Activated CD8-positive, alpha-beta memory T cell treated with anti-CD3 and anti-CD28 coated beads, Interleukin-2, amount 50 U/mL, for 48 hours (primary cell): ENCODE results near the gene ZCCHC8.
"Not testable (repeated sequence)": the region's sequence is repeated elsewhere in the genome, so short reads cannot be mapped to it uniquely, and the experiment has no call there.

Experiments used
- DNase-seq: peaks from one replicate; pipeline ENCODE4 v3.0.0-alpha.2; 2020

Gene ZCCHC8

DNA sequence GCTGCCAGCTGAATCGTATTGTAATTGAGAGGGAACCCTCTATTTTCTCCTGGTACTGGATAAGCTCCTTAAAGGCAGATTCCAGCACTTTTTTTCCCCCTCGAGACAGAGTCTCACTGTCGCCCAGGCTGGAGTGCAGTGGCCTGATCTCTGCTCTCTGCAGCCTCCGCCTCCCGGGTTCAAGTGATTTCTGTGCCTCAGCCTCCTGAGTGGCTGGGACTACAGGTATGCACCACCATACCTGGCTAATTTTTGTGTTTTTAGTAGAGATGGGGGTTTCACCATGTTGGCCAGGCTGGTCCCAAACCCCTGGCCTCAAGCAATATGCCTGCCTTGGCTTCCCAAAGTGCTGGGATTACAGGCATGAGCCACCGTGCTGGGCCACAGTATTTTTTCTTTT, 30.9 kb downstream of the ZCCHC8 start:
- peak; percentile 36 for DNase-seq

DNA sequence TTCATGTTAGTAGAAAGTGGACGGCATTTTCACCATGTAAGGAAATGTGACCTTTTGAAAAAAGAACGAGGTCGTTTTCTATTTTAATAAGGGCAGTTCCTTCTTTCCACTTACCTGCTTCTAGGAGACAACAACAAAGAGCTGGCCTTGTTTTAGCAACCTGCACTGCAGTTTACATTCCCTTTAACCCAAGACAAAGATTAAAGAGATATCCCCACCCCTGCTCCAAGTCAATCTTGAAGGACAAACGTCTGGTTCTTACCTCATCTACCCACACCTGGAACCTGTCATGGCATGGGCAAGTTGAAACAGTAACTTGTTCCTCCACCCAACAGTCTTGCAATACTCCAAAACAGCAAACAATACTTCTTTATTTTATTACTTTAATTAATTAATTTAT, 32.7 kb downstream of the ZCCHC8 start:
- DNase-seq = no peak

DNA sequence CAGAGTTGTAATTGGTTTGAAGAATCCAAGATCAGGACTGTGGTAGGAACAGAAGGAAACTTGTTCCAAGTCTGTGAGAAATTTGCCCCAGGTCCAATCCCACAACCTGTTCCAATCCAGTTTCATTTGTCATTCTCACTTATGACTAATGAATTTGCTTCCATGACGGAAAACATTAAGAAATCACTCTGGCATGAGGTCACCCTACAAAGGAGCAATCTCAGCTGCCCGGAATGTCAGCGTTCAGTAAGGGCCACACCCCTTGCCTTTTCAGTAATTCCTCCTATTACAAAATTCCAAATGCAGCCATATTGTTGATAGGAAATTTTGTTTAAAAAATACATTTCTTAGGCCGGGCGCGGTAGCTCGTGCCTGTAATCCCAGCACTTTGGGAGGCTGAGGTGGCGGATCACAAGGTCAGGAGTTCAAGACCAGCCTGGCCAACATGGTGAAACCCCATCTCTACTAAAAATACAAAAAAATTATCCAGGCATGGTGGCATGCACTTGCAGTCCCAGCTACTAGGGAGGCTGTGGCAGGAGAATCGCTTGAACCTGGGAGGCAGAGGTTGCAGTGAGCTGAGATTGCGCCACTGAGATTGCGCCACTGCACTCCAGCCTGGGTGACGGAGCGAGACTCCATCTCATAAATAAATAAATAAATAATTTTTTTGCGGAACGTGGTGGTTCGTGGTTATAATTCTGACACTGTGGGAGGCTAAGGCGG, 36.3 kb downstream of the ZCCHC8 start:
- not testable (repeated sequence) for DNase-seq

DNA sequence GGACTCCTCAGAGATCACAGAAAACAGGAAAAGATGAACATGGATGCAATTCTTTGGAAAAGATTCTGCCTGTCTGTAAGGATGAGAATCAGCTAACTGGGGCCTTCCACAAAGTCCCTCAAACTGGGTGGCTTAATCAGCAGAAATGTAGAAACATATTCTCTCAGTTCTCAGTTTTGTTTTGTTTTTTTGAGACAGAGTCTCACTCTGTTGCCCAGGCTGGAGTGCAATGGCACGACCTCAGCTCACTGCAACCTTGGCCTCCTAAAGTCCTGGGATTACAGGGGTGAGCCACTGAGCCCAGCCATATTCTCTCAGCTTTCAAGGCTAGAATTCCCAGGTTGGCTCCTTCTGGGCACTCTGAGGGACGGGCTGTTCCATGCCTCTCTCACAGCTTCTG, 40.1 kb downstream of the ZCCHC8 start:
- no peak for DNase-seq

DNA sequence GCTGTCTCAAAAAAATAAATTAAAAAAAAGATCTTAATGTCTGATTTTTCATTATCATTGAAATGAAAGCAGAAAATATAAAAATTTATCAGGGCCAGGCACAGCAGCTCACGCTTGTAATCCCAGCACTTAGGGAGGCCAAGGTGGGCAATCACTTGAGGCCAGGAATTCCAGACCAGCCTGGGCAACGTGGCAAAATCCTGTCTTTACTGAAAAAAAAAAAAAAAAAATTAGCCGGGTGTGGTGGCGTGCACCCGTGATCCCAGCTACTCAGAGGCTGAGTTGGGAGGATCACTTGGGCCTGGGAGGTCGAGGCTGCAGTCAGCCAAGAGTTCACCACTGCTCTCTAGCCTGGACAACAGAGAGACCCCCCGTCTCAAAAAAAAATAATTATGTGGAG, 40.7 kb downstream of the ZCCHC8 start:
- DNase-seq = peak; percentile 13

DNA sequence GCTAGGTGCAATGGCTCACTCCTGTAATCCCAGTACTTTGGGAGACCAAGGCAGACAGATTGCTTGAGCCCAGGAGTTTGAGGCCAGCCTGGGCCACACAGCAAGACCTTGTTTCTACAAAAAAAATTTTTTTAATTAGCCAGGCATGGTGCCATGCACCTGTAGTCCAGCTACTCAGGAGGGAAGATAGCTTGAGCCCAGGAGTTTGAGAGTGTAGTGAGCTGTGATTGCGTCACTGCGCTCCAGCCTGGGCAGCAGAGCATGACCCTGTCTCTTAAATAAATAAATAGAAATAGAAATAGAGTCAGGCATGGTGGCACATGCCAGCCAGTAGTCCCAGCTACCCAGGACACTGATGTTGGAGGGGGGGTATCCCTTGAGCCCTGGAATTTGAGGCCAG, 41.5 kb downstream of the ZCCHC8 start:
- DNase-seq = peak; percentile 8

DNA sequence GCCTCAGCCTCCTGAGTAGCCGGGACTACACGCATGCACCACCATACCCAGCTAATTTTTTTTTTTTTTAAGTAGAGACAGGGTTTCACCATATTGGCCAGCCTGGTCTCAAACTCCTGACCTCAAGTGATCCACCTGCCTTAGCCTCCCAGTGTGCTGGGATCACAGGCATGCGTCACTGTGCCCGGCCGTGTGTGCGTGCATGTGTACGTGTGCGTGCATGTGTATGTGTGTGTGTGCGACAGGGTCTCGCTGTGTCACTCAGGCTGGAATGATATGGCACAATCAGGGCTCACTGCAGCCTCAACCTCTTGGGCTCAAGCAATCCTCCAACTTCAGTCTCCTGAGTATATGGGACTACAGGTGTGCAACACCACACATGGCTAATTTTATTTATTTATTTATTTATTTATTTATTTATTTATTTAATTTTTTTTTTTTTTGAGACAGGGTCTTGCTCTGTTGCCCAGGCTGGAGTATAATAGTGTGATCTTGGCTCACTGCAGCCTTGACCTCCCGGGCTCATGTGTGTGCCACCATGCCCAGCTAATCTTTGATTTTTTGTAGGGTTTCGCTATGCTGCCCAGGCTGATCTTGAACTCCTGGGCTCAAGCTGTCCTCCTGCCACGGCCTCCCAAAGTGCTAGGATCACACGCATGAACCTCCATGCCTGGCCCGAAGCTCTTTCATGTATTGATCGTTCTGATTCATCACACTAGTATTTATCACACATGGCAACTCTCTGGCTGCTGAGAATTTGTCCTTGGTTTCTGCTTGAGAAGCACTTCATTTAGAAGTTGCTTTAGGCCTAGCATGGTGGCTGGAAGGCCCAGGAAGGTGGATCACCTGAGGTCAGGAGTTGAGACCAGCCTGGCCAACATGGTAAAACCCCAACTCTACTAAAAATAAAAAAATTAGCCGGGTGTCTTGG, 42.4 kb downstream of the ZCCHC8 start:
- peak; percentile 44 for DNase-seq

DNA sequence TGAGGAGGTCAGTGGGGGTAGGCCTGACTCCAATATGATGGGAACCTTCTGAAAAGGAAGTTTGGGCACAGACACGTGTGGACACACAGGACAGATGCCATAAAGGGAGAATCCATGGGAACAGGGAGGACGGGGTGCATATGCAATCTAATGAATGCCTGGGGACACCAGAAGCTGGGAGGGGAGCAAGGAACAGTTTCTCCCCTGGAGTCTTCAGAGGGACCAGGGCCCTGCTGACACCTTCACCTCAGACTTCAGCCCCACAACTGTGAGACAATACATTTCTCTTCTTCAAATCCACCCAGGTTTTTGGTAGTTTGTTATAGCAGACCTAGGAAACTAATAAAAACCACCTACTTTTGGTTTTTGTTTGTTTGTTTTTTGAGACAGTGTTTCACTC, 43.1 kb downstream of the ZCCHC8 start:
- no peak for DNase-seq

DNA sequence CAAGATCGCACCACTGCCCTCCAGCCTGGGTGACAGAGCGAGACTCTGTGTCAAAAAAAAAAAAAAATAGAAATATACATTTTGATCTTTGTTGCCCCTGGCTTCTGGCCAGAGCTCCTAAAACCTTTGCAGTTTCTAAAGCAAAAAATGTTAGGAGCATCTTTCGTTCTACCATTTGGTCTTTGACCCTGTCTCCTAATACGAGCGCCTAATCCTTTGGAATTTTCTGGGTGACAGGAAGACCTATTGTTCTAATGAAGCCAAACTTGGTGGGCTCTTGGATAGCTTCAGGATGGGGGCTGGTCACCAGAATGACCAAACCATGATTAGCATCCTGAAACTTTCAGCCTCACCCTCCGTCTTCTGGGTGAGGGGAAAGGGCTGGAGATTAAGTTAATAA, 46.0 kb downstream of the ZCCHC8 start:
- DNase-seq = no peak

DNA sequence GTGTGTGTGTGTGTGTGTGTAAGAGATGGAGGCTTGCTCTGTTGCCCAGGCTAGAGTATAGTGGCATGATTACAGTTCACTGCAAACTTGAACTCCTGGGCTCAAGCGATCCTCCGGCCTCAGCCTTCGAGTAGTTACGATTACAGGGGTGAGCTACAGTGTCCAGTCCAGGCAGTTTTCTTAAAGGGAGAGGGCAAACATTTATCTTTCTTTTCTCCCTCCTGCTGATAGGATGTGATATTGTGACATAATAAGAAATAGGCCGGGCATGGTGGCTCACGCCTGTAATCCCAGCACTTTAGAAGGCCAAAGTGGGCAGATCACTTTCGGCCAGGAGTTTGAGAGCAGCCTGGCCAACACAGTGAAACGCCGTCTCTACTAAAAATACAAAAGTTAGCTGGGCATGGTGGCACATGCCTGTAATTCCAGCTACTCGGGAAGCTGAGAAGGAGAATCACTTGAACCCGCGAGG, 46.4 kb downstream of the ZCCHC8 start:
- no peak for DNase-seq

DNA sequence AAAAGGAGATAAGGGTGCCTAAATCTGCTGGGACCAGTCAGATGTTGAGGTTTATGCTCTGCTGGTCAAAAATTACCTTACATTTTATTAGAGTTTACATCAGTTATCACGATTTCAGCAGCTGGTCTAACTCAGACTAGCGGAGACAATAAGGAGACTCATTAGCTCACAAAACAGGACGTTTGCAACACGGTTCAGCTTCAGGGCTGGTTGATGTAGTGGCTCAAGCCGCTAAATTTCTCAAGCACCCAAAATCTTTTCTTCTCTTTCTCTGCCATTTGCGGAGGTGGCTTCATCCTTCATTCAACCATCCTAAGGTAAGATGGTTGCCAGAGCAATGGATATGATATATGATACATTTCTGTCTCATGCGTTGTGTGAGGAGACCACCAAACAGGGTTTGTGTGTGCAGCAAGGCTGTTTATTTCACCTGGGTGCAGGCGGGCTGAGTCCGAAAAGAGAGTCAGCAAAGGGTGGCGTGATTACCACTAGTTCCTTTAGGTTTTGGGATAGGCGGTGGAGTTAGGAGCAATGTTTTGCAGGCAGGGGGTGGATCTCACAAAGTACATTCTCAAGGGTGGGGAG, 47.9 kb downstream of the ZCCHC8 start:
- no peak for DNase-seq

DNA sequence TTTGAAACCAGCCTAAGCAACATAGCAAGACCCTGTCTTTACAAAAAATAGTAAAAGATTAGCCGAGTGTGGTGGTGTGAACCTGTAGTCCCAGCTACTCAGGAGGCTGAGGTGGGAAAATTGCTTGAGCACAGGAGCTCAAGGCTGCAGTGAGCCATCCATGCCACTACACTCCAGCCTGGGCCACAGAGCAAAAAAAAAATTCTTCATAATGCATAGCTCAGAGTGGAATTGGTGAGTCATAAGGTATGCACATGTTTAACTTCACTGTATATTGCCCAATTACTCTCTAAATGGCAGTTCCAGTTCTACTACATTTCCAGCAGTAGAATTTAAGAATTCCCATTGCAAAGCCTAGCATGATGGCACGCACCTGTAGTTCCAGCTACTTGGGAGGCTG, 51.4 kb downstream of the ZCCHC8 start:
- DNase-seq = no peak

DNA sequence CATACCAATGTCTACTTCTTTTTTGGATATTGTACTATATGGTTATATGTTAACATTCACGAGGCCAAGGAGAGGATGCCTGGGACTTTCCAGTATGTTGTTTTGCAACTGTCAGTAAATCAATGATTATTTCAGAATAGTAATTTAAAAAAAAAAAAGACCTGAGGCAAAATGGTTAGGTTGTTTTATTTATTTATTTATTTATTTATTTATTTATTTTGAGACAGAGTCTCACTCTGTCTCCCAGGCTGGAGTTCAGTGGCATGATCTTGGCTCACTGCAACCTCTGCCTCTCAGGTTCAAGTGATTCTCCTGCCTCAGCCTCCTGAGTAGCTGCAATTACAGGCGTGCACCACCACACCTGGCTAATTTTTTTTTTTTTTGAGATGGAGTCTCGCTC, 52.9 kb downstream of the ZCCHC8 start:
- DNase-seq = not testable (repeated sequence)

DNA sequence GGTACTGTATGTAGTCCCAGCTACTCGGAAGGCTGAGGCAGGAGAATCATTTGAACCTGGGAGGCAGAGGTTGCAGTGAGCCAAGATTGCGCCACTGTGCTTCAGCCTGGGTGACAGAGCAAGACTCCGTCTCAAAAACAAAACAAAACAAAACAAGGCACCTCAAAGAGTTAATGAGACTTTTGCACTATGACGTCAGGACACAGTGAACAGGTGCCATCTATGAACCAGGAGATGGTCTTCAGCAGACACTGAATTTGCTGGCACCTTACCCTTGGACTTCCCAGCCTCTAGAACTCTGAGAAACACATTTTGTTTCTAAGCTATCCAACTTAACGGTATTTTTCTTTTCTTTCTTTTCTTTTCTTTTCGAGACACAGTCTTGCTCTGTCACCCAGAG, 54.3 kb downstream of the ZCCHC8 start:
- not testable (repeated sequence) for DNase-seq

DNA sequence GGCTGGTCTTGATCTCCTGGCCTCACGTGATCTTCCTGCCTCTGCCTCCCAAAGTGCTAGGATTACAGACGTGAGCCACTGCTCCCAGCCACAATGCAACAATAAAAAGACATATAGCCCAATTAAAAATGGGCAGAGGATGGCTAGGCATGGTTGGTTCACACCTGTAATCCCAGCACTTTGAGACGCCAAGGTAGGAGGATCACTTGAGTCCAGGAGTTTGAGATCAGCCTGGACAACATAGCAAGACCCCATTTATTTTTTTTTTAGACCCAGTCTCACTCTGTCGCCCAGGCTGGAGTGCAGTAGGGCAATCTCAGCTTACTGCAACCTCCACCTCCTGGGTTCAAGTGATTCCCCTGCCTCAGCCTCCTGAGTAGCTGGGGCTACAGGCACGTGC, 56.7 kb downstream of the ZCCHC8 start:
- not testable (repeated sequence) for DNase-seq

DNA sequence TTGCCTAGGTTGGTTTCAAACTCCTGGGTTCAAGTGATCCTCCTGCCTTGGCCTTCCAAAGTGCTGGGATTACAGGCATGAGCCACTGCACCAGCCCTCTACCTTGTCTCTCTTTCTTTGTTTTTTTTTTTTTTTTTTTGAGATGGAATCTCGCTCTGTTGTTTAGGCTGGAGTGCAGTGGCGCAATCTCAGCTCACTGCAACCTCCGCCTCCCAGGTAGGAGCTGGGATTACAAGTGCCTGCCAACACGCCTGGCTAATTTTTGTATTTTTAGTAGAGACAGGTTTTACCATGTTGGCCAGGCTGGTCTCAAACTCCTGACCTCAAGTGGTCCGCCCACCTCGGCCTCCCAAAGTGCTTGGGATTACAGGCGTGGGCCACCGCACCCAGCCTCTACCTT, 61.9 kb downstream of the ZCCHC8 start:
- not testable (repeated sequence) for DNase-seq

DNA sequence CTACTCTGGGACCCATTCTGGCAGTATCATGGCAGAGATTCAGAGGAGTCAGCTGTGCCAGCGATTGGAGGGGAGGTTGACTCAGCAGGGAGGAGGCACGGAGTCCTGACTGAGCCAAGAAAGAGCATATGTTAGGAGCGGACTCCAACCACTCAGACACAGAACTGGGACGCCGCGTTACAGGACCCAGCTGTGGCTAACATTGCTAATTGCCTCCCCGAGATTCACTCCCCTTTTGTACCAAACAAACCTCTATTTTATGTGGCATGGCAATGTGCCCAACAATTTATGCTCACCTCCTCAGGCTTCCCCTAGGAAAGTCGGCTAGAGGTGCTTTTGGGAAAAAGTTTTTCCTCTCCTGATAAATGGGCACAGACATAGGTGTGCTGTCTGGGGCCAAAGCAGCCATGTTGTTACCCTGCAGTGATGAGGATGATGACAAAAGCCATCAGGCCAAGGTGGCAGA, 63.0 kb downstream of the ZCCHC8 start:
- no peak for DNase-seq

DNA sequence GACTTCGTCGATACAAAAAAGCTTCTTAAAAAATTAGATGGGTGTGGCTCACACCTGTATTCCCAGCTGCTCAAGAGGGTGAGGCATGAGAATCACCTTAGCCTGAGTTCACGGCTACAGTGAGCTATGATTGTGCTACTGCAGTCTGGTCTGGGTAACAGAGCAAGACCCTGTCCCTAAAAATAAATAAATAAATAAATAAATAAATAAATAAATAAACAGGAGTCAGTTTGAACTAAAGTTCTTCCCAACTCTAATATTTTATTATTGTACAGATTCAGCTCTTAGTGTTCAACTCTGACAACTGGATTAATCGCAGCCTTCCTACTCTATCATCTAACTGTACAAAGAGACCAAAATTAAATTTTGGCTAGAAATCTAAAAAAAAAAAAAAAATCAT, 65.5 kb downstream of the ZCCHC8 start:
- no peak for DNase-seq

DNA sequence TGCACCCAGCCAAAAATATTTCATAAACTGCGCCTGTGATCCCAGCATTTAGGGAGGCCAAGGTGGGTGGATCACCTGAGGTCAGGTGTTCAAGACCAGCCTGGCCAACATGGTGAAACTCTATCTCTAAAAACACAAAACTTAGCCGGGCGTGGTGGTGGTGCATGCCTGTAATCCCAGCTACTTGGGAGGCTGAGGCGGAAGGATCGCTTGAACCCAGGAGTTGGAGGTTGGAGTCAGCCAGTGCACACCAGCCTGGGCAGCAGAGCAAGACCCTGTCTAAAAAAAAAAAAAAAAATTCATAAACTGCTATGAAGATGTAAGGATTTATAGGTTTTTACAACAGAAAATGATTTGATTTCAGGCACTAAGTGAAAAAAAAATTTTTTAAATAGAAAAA, 71.7 kb downstream of the ZCCHC8 start:
- DNase-seq = not testable (repeated sequence)

DNA sequence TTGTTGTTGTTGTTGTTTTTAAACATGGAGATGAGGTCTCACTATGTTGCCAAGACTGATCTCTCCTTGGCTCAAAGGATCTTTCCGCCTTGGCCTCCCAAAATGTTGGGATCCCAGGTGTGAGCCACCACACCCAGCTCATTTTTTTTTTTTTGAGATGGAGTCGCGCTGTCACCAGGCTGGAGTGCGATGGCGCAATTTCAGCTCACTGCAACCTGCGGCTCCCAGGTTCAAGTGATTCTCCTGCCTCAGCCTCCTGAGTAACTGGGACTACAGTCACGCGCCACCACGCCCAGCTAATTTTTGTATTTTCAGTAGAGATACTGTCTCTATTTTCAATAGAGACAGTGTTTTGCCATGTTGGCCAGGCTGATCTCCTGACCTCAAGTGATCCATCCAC, 73.3 kb downstream of the ZCCHC8 start:
- DNase-seq = no peak

DNA sequence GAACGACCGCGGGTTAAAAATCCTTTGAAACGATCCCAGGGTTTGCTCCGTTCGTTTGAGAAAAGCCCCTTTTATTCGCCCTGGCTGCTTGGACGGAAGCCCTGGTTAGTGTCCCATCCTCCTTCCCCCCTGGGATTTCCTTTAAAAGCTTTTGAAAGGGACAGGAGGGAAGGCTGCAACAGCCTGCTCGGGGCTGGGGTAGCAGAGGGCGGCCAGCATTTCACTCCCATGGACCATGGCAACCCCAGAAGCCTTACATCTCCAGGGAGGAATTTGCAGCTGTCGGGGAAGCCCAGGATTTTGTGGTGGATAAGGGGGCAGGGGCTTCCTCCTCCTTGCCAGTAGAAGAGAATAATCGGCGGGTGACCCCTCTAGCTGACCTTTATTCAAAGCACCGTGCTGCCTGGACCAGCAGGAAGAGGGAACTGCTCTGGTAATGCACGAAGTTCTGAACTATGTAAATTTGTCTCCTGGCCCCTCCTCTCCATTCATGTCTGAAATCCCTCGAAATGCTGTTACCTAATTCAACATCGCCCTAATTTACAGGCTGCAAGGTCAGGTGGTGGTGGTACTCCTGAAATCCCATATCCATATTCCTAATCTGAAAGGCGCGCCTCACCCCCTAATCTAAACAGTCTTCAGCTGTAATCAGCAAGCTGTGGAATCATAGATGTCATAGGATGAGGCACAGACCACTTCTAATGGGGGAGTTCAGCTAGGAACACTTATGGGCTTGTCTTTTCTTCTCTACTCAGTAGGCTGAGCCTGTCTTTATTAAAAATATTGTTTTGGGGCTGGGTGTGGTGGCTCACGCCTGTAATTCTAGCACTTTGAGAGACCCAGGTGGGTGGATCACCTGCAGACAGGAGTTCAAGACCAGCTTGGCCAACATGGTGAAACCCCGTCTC, 77.2 kb downstream of the ZCCHC8 start:
- no peak for DNase-seq

DNA sequence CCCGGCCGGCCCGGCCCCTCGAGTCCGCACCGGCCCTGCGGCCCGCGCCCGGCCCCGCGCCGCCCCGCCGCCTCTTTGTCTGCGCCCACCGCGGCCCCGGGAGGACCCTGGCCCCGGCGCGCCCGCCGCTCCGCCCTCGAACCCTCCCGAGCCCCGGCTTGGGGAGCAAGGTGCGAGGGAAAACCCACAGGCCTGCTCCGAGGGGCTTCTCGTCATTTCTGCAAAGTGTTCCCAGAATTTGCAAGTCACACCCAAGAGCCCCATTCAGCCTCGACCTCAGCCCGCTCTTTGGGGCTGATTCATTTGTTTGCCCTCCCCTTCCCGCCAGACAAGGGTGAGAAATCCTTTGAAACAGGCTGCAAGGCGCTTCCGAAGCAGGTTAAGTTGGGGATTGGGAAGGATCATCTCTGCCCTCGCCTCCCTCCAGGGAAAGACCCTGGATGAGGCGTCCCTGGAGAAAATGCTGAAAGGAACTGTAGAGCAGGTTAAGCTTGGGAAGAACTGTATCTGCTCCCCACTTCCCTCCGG, 77.9 kb downstream of the ZCCHC8 start:
- DNase-seq = peak; percentile 79
